ENCODE results near the gene C1orf226.
"Not testable (repeated sequence)": the region's sequence is repeated elsewhere in the genome, so short reads cannot be mapped to it uniquely, and the experiment has no call there.

Gene C1orf226

GRCh38 chr1:162416215-162416614 lies 34.7 kb downstream of the C1orf226 start:
- no peak for DNase-seq

GRCh38 chr1:162416909-162417308 lies 35.4 kb downstream of the C1orf226 start:
- no peak for DNase-seq

GRCh38 chr1:162417650-162418049 lies 36.1 kb downstream of the C1orf226 start:
- DNase-seq = no peak

- DNase-seq = not testable (repeated sequence)
These were observed 37.1 kb downstream of the C1orf226 start for GRCh38 chr1:162418584-162418983.

- not testable (repeated sequence) for DNase-seq
These were observed 38.0 kb downstream of the C1orf226 start for GRCh38 chr1:162419450-162419931.

GRCh38 chr1:162420120-162420519 lies 38.6 kb downstream of the C1orf226 start:
- DNase-seq = no peak

- no peak for DNase-seq
These were observed 40.0 kb downstream of the C1orf226 start for GRCh38 chr1:162421258-162422164.

- DNase-seq = no peak
These were observed 41.3 kb downstream of the C1orf226 start for GRCh38 chr1:162422662-162423375.

- DNase-seq = no peak
These were observed 49.1 kb downstream of the C1orf226 start for GRCh38 chr1:162430583-162430982.

GRCh38 chr1:162432977-162433713 lies 51.6 kb downstream of the C1orf226 start:
- DNase-seq = not testable (repeated sequence)
